Spleen (tissue), 11 donors: ENCODE results near the gene SLC6A1. TPM values are rescaled to one million over a fixed set of nuclear protein-coding genes. Genes with fewer than 3 reads are reported as not detected.
A peak's percentile ranks its signal among the peaks of the same experiment; 100 is the strongest.

Experiments used
- DNase-seq: peaks from one replicate; pipeline ENCODE4 v3.0.0-alpha.2; 2020
- H3K27ac ChIP-seq, 8 donors: fragments of 200-600 bp; sonication (generic) in 7 of 8; 1 replicate in 4 of 8; 2 replicates in 4 of 8; pipeline versions ENCODE4 v1.5.0 to v1.8.0; 2016 to 2021; ENCODE audit warnings: inconsistent platforms in 4 of 8, mild to moderate bottlenecking in 4 of 8, moderate library complexity in 1 of 8
- H3K27me3 ChIP-seq, 7 donors: fragments of 200-600 bp; sonication (generic) in 6 of 7; replicated peaks in 1 of 7; 1 replicate in 4 of 7; 2 replicates in 3 of 7; pipeline versions ENCODE4 v1.5.0 to v1.8.0; 2016 to 2021; ENCODE audit warnings: inconsistent platforms in 3 of 7, mild to moderate bottlenecking in 1 of 7
- H3K36me3 ChIP-seq, 6 donors: fragments of 200-600 bp; sonication (generic) in 5 of 6; 1 replicate in 4 of 6; 2 replicates in 2 of 6; pipeline versions ENCODE4 v1.5.0 to v1.8.0; 2016 to 2021; ENCODE audit warnings: inconsistent platforms in 2 of 6
- H3K4me1 ChIP-seq, 6 donors: fragments of 200-600 bp; sonication (generic) in 5 of 6; 1 replicate in 3 of 6; 2 replicates in 3 of 6; pipeline versions ENCODE4 v1.5.0 to v1.8.0; 2016 to 2021; ENCODE audit warnings: inconsistent platforms in 3 of 6
- H3K4me3 ChIP-seq, 8 donors: fragments of 200-600 bp; sonication (generic) in 7 of 8; 1 replicate in 4 of 8; 2 replicates in 4 of 8; pipeline versions ENCODE4 v1.5.0 to v1.8.0; 2016 to 2021; ENCODE audit warnings: inconsistent platforms in 4 of 8, mild to moderate bottlenecking in 4 of 8, moderate library complexity in 2 of 8
- H3K9me3 ChIP-seq, 8 donors: fragments of 200-600 bp; sonication (generic) in 7 of 8; 1 replicate in 4 of 8; 2 replicates in 4 of 8; pipeline versions ENCODE4 v1.5.0 to v1.8.0; 2016 to 2021; ENCODE audit warnings: inconsistent platforms in 4 of 8
- POLR2A ChIP-seq, 3 donors: fragments of 450-650 bp; IDR thresholded peaks; one replicate each; pipeline ENCODE4 v1.5.1; 2017; ENCODE audit warnings: antibody characterized with exemption in 3 of 3, mild to moderate bottlenecking in 1 of 3
- POLR2AphosphoS5 ChIP-seq, 3 donors: sonication (generic); formaldehyde crosslinking; IDR thresholded peaks; one replicate each; pipeline ENCODE4 v1.5.1; 2017; ENCODE audit warnings: antibody characterized with exemption in 3 of 3
- WGBS, 5 donors: extraction: QIAGEN DNeasy Blood & Tissue Kit in 3 of 5; methylation state at CpG; one replicate each; pipeline versions ENCODE4 v1.1.5 to v1.1.7; 2013 to 2018; 5-methylcytosine and 5-hydroxymethylcytosine counted together
- intact Hi-C: fragments of 100-400 bp; cut with DNase I; formaldehyde crosslinking; loops from one replicate; pipeline ENCODE4 v1.15.0; 2023; ENCODE audit warnings: low total_unique reads
- polyA plus RNA-seq, 3 donors: library from polyadenylated mRNA; stranded (reverse); fragments of 200-250 nt; gene quantifications; one replicate each; pipeline ENCODE4 v1.2.1, GENCODE V29; 2013
- total RNA-seq, 7 donors: library from RNA; depleted of rRNA in 3 of 7; stranded (reverse); fragments of >200 nt in 3 of 7; fragmentation: NEBNext Ultra II Directional in 4 of 7; extraction: Animal tissue kit (Norgen Biotek cat#: 25700) in 4 of 7; gene quantifications; one replicate each; pipeline versions ENCODE4 v1.1.0 to v1.2.1, GENCODE V29; 2016 to 2021
- TF ChIP-seq, protein P1 (sequence below), 11 experiments: fragments of 200-600 bp in 7 of 11; fragments of 450-650 bp in 4 of 11; sonication (generic) in 4 of 11; IDR thresholded peaks in 8 of 11; conservative IDR thresholded peaks in 3 of 11; 1 replicate in 7 of 11; 2 replicates in 4 of 11; pipeline versions ENCODE4 v1.4.0 to v1.8.0; 2016 to 2021; ENCODE audit warnings: antibody characterized with exemption in 11 of 11, inconsistent platforms in 4 of 11, mild to moderate bottlenecking in 1 of 11
- donor health status: healthy with polysubstance abuse.
- donor health status: DM: no; HTN: no; CAD: no; lungs with moderate emphysema.
- donor health status: DM: no; HTN: no; CAD: no.
- donor health status: Bipolar disorder and iron deficiency.
- donor health status: healthy.
- donor health status: DM: no; HTN: no; CAD: no.
- donor health status: DM: yes; HTN: yes; CAD: no.

Gene SLC6A1
- total and polyA plus RNA-seq, 10 donors, result 0.11 to 3.0 (median 0.96) TPM

- Histone ChIP-seq H3K4me1 (peaks cover 0 to 8% (median 0%) of the 10 kb centered on the region in 6 donors), H3K27me3 (peaks cover 0 to 35% (median 0%) of the 10 kb centered on the region in 7 donors), H3K36me3 (no peaks in the 10 kb centered on the region), H3K27ac (no peak overlapping the region), H3K4me3 (no peak overlapping the region), H3K9me3 (no peaks in the 10 kb centered on the region)
- WGBS, 5 donors, result 74 to 83% (median 77%) methylated on average over 4 of the region's 4 CpGs
- DNase-seq, result no peak
- intact Hi-C loops, result no loop called here
- TF ChIP-seq POLR2AphosphoS5 (IDR thresholded peaks at IDR 0.05), result no peak
- TF ChIP-seq POLR2A (IDR thresholded peaks at IDR 0.05), result no peak
- TF ChIP-seq, protein P1, sequence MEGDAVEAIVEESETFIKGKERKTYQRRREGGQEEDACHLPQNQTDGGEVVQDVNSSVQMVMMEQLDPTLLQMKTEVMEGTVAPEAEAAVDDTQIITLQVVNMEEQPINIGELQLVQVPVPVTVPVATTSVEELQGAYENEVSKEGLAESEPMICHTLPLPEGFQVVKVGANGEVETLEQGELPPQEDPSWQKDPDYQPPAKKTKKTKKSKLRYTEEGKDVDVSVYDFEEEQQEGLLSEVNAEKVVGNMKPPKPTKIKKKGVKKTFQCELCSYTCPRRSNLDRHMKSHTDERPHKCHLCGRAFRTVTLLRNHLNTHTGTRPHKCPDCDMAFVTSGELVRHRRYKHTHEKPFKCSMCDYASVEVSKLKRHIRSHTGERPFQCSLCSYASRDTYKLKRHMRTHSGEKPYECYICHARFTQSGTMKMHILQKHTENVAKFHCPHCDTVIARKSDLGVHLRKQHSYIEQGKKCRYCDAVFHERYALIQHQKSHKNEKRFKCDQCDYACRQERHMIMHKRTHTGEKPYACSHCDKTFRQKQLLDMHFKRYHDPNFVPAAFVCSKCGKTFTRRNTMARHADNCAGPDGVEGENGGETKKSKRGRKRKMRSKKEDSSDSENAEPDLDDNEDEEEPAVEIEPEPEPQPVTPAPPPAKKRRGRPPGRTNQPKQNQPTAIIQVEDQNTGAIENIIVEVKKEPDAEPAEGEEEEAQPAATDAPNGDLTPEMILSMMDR (IDR thresholded peaks at IDR 0.05 in 8 of 11, conservative IDR thresholded peaks at IDR 0.05 in 3 of 11), result no peak
Observed at GRCh38 chr3:10956531-10956930, 36.0 kb upstream of the SLC6A1 start.

DNA sequence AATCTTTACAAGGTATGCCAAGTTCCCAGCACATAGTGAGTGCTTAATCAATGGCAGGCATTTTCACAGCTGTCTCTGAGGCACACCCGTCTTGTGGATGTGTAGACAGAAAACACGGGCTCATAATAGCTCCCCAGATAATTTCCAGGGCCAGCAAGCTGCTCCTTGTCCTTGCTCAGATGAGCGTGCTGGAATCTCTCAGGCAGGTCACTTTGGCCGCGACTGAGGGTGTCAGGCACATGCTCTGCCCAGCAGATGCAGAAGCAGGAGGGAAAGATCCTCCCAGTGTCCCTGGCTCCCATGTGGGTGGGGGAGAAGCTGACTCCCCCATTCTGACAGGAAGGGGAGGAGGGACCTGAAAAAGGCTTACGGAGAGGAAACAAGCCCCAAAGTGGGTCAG lies 35.6 kb upstream of the SLC6A1 start:
- Histone ChIP-seq H3K4me3 (no peak overlapping the region), H3K27ac (no peak overlapping the region), H3K36me3 (no peaks in the 10 kb centered on the region), H3K9me3 (no peaks in the 10 kb centered on the region), H3K27me3 (peaks cover 0 to 35% (median 0%) of the 10 kb centered on the region in 7 donors), H3K4me1 (peaks cover 0 to 8% (median 0%) of the 10 kb centered on the region in 6 donors)
- 60 to 71% (median 69%) methylated on average over 5 to 6 of the region's 6 CpGs for WGBS, 5 donors
- TF ChIP-seq POLR2AphosphoS5 (IDR thresholded peaks at IDR 0.05), result peak in 1 of 3 donors; percentile 36
- no peak for TF ChIP-seq POLR2A (IDR thresholded peaks at IDR 0.05)
- TF ChIP-seq, protein P1 (IDR thresholded peaks at IDR 0.05 in 8 of 11, conservative IDR thresholded peaks at IDR 0.05 in 3 of 11), result no peak
- intact Hi-C loops, result no loop called here
- DNase-seq, result no peak

DNA sequence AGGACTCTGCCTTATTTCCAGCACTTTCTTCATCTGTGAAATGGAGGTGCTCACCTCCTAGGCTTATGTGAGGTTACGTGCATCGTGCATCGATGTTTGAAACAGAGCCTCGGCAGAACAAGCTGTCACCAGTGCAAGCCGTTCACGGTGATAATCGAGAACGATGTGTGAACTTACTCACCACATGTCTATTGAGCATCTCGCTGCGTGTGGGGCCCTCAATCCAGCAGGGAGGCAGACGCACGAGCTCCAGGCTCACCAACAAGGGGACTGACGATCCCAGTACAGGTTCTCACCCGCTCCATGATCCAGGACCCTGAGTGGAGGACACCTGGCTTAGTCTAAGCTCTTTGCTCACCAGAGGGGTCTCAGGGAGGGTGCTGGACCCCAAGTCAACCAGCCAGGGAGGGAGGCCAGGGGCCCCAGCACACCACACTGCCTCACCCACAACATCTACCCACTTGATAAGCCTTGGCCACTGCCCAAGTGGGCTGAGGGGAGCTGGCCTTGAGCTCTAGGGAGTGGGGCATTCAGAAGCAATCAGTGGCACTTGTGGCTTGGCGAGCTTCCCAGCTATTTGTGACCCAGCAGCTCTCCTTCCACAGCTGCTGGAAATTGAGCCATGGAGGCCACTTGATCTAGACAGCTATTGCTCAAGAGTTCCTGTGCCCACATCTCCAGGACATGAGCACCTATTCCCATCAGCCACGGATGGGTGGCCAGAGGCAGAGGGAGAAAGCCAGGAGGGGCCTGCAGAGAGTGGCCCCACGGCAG lies 34.4 kb upstream of the SLC6A1 start:
- WGBS, 5 donors, result 59 to 68% (median 61%) methylated on average over 14 to 17 of the region's 17 CpGs
- H3K27ac ChIP-seq, result no peak overlapping the region
- H3K9me3 ChIP-seq, result no peaks in the 10 kb centered on the region
- peaks cover 0 to 8% (median 0%) of the 10 kb centered on the region in 6 donors for H3K4me1 ChIP-seq
- DNase-seq, result no peak
- H3K36me3 ChIP-seq, result no peaks in the 10 kb centered on the region
- TF ChIP-seq POLR2AphosphoS5 (IDR thresholded peaks at IDR 0.05), result no peak
- no peak for TF ChIP-seq POLR2A (IDR thresholded peaks at IDR 0.05)
- TF ChIP-seq, protein P1 (IDR thresholded peaks at IDR 0.05 in 8 of 11, conservative IDR thresholded peaks at IDR 0.05 in 3 of 11), result no peak
- peaks cover 0 to 23% (median 0%) of the 10 kb centered on the region in 7 donors for H3K27me3 ChIP-seq
- no peak overlapping the region for H3K4me3 ChIP-seq
- intact Hi-C loops, result no loop called here

DNA sequence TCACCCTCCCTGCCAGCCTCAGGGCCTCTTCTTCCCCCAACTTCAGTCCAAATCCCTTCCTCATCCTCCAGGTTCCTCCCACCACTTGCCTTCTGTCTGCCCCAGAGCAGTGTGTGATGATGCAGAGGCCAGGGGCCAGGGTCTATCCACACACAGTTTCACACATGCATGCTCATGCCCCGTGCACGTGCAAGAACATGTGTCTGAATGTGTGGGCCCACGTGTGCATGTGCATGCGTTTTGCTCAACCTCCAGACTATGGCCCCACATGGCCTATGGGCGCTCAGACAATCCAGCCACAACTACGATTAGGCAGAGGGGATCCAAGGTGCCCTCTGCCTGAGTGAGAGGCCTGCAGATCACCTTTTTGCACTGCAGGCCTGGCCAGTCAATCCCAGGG lies 32.3 kb upstream of the SLC6A1 start:
- intact Hi-C loops, result no loop called here
- no peak for DNase-seq
- Histone ChIP-seq H3K27me3 (peaks cover 0 to 31% (median 0%) of the 10 kb centered on the region in 7 donors), H3K9me3 (no peaks in the 10 kb centered on the region), H3K4me1 (peaks cover 0 to 8% (median 0%) of the 10 kb centered on the region in 6 donors), H3K4me3 (no peak overlapping the region), H3K27ac (no peak overlapping the region), H3K36me3 (no peaks in the 10 kb centered on the region)
- TF ChIP-seq POLR2A (IDR thresholded peaks at IDR 0.05), result no peak
- TF ChIP-seq, protein P1 (IDR thresholded peaks at IDR 0.05 in 8 of 11, conservative IDR thresholded peaks at IDR 0.05 in 3 of 11), result no peak
- TF ChIP-seq POLR2AphosphoS5 (IDR thresholded peaks at IDR 0.05), result no peak
- WGBS, 5 donors, result 85 to 93% (median 86%) methylated on average over 6 of the region's 6 CpGs
